GM23338 (cell line): ENCODE measurements around the gene ARL8B. TPM values are rescaled to one million over a fixed set of nuclear protein-coding genes. Genes with fewer than 3 reads are reported as not detected.

Experiments
- ATAC-seq: fragments of 200-7000 bp; cut with Tn5 transposase; 3 replicates; pipeline ENCODE4 v1.9.1; 2020
- DNase-seq: peaks from one replicate; pipeline ENCODE4 v3.0.0-alpha.2; 2015; ENCODE audit warnings: low spot score
- H2AFZ ChIP-seq: fragments of 200-600 bp; sonication (generic); 2 replicates; pipeline ENCODE4 v1.8.0; 2016; ENCODE audit warnings: antibody characterized with exemption, mild to moderate bottlenecking, moderate library complexity
- H3F3A ChIP-seq: fragments of 200-600 bp; sonication (generic); replicated peaks from 2 replicates; pipeline ENCODE4 v1.8.0; 2017; ENCODE audit warnings: antibody characterized with exemption, mixed run types, low read depth
- H3K27ac ChIP-seq: fragments of 200-600 bp; sonication (generic); 2 replicates; pipeline ENCODE4 v1.6.1; 2016; ENCODE audit warnings: low read depth
- H3K27me3 ChIP-seq: fragments of 200-600 bp; sonication (generic); 2 replicates; pipeline ENCODE4 v1.8.0; 2016; ENCODE audit warnings: mild to moderate bottlenecking, mixed run types, moderate library complexity; ENCODE audit not compliant: insufficient read depth
- H3K36me3 ChIP-seq: fragments of 200-600 bp; sonication (generic); 2 replicates; pipeline ENCODE4 v1.8.0; 2016; ENCODE audit warnings: mild to moderate bottlenecking; ENCODE audit not compliant: insufficient read depth
- H3K4me1 ChIP-seq: fragments of 200-600 bp; sonication (generic); 2 replicates; pipeline ENCODE4 v1.8.0; 2016; ENCODE audit warnings: mild to moderate bottlenecking, moderate library complexity; ENCODE audit not compliant: insufficient read depth
- H3K4me2 ChIP-seq: fragments of 200-600 bp; sonication (generic); 2 replicates; pipeline ENCODE4 v1.7.1; 2017; ENCODE audit warnings: mixed run types
- H3K4me3 ChIP-seq: fragments of 200-600 bp; sonication (generic); 2 replicates; pipeline ENCODE4 v1.6.1; 2016; ENCODE audit warnings: mixed run types
- H3K79me2 ChIP-seq: fragments of 200-600 bp; sonication (generic); replicated peaks from 2 replicates; pipeline ENCODE4 v1.8.0; 2017; ENCODE audit warnings: mild to moderate bottlenecking; ENCODE audit not compliant: insufficient read depth
- H3K9me2 ChIP-seq: fragments of 200-600 bp; sonication (generic); 2 replicates; pipeline ENCODE4 v1.8.0; 2017; ENCODE audit not compliant: insufficient read depth
- H4K20me1 ChIP-seq: fragments of 200-600 bp; sonication (generic); replicated peaks from 2 replicates; pipeline ENCODE4 v1.8.0; 2017; ENCODE audit warnings: mild to moderate bottlenecking; ENCODE audit not compliant: insufficient read depth
- H3K27ac Mint-ChIP-seq: 2 replicates; pipeline ENCODE4 v1.8.0; 2020; ENCODE audit warnings: inconsistent platforms, mild to moderate bottlenecking, moderate library complexity, mixed read lengths
- H3K27me3 Mint-ChIP-seq: 3 replicates; pipeline ENCODE4 v1.8.0; 2022; ENCODE audit warnings: low read depth, mild to moderate bottlenecking, moderate library complexity, mixed read lengths, inconsistent platforms; ENCODE audit not compliant: insufficient read depth, poor library complexity
- H3K36me3 Mint-ChIP-seq: 3 replicates; pipeline ENCODE4 v1.8.0; 2021; ENCODE audit warnings: low read depth, mild to moderate bottlenecking, inconsistent platforms, moderate library complexity, mixed read lengths
- H3K4me1 Mint-ChIP-seq: 3 replicates; pipeline ENCODE4 v1.8.0; 2020; ENCODE audit warnings: mild to moderate bottlenecking, inconsistent platforms, mixed read lengths
- H3K4me3 Mint-ChIP-seq: 3 replicates; pipeline ENCODE4 v1.8.0; 2021; ENCODE audit warnings: moderate library complexity, mild to moderate bottlenecking, inconsistent platforms, mixed read lengths
- H3K9me3 Mint-ChIP-seq: 3 replicates; pipeline ENCODE4 v1.8.0; 2020; ENCODE audit warnings: moderate library complexity, mild to moderate bottlenecking, inconsistent platforms, mixed read lengths
- CREB1 ChIP-seq: fragments of 250-450 bp; sonication (Bioruptor Pico); IDR thresholded peaks from 2 replicates; pipeline ENCODE4 v1.5.0; 2020; ENCODE audit warnings: low read depth, mild to moderate bottlenecking, moderate library complexity
- EZH2phosphoT487 ChIP-seq: fragments of 200-600 bp; sonication (generic); IDR thresholded peaks from one replicate; pipeline ENCODE4 v1.8.1; 2018; ENCODE audit warnings: antibody characterized with exemption; ENCODE audit not compliant: unreplicated experiment
- POLR2AphosphoS5 ChIP-seq: IDR thresholded peaks from 2 replicates; pipeline ENCODE4 v1.6.1; 2016; ENCODE audit warnings: antibody characterized with exemption, low read depth
- STAT1 ChIP-seq: IDR thresholded peaks from one replicate; pipeline ENCODE4 v1.6.1; 2016; ENCODE audit warnings: antibody characterized with exemption; ENCODE audit not compliant: unreplicated experiment
- ZNF114 ChIP-seq: fragments of 250-450 bp; sonication (Bioruptor Pico); IDR thresholded peaks from 2 replicates; pipeline ENCODE4 v1.5.0; 2020; ENCODE audit warnings: mild to moderate bottlenecking, moderate library complexity
- ZNF331 ChIP-seq: fragments of 250-450 bp; sonication (Bioruptor Pico); IDR thresholded peaks from 2 replicates; pipeline ENCODE4 v1.5.0; 2020; ENCODE audit warnings: low read depth, mild to moderate bottlenecking, moderate library complexity
- polyA plus RNA-seq: library from polyadenylated mRNA; unstranded; fragments of >200 nt; fragmentation: Nextera tagmentation; extraction: Ambion mirVana; gene quantifications from 2 replicates; pipeline ENCODE4 v1.2.1, GENCODE V29; 2016
- total RNA-seq: library from RNA; depleted of rRNA; stranded (reverse); fragments of >200 nt; shearing (Covaris generic); gene quantifications from 2 replicates; pipeline ENCODE4 v1.2.3, GENCODE V29; 2014
- TF ChIP-seq, protein P1 (sequence below): IDR thresholded peaks from one replicate; pipeline ENCODE4 v1.6.1; 2018; ENCODE audit warnings: antibody characterized with exemption; ENCODE audit not compliant: unreplicated experiment
- TF ChIP-seq, protein P2 (sequence below), 2 experiments: fragments of 200-600 bp in 1 of 2; sonication (generic) in 1 of 2; conservative IDR thresholded peaks; 2 replicates each; pipeline versions ENCODE4 v1.5.1 to v1.6.1; 2016 to 2017; ENCODE audit warnings: antibody characterized with exemption in 2 of 2, low read depth in 2 of 2, mild to moderate bottlenecking in 2 of 2, moderate library complexity in 1 of 2
- TF ChIP-seq, protein P3 (sequence below): fragments of 250-450 bp; sonication (Bioruptor Pico); IDR thresholded peaks from 2 replicates; pipeline ENCODE4 v1.5.0; 2020; ENCODE audit warnings: mild to moderate bottlenecking, moderate library complexity

Gene ARL8B
- total and polyA plus RNA-seq, 2 experiments from 2014 or later: 25.5 to 40.8 TPM

DNA sequence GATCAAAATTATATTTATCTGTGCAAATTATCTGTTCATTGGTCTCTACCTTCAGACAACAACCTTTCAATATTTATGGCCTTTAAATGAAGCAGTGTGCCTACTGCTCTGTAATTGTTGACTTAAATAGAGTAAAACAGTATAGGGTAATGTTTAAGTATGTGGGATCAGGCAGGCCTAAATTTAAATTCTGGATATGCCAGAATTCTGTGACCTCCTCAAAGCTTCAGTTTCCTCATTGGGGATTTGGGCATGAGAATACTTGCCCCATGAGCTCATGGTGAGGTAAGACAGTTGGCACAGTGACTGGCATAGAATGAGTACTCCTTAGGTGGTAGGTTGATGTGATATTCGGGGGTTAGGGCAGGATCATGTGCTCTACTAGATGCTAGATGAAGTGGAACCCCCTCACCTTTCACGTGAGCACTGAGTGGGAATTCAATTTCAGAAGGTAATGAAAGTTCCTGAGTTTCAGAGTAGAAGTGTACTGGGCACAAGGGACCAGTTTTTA lies 14.9 kb downstream of the ARL8B start (continued):
- TF ChIP-seq, protein P1, sequence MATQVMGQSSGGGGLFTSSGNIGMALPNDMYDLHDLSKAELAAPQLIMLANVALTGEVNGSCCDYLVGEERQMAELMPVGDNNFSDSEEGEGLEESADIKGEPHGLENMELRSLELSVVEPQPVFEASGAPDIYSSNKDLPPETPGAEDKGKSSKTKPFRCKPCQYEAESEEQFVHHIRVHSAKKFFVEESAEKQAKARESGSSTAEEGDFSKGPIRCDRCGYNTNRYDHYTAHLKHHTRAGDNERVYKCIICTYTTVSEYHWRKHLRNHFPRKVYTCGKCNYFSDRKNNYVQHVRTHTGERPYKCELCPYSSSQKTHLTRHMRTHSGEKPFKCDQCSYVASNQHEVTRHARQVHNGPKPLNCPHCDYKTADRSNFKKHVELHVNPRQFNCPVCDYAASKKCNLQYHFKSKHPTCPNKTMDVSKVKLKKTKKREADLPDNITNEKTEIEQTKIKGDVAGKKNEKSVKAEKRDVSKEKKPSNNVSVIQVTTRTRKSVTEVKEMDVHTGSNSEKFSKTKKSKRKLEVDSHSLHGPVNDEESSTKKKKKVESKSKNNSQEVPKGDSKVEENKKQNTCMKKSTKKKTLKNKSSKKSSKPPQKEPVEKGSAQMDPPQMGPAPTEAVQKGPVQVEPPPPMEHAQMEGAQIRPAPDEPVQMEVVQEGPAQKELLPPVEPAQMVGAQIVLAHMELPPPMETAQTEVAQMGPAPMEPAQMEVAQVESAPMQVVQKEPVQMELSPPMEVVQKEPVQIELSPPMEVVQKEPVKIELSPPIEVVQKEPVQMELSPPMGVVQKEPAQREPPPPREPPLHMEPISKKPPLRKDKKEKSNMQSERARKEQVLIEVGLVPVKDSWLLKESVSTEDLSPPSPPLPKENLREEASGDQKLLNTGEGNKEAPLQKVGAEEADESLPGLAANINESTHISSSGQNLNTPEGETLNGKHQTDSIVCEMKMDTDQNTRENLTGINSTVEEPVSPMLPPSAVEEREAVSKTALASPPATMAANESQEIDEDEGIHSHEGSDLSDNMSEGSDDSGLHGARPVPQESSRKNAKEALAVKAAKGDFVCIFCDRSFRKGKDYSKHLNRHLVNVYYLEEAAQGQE: no peak
- TF ChIP-seq EZH2phosphoT487 (no peak), POLR2AphosphoS5 (no peak)
- TF ChIP-seq, protein P2, sequence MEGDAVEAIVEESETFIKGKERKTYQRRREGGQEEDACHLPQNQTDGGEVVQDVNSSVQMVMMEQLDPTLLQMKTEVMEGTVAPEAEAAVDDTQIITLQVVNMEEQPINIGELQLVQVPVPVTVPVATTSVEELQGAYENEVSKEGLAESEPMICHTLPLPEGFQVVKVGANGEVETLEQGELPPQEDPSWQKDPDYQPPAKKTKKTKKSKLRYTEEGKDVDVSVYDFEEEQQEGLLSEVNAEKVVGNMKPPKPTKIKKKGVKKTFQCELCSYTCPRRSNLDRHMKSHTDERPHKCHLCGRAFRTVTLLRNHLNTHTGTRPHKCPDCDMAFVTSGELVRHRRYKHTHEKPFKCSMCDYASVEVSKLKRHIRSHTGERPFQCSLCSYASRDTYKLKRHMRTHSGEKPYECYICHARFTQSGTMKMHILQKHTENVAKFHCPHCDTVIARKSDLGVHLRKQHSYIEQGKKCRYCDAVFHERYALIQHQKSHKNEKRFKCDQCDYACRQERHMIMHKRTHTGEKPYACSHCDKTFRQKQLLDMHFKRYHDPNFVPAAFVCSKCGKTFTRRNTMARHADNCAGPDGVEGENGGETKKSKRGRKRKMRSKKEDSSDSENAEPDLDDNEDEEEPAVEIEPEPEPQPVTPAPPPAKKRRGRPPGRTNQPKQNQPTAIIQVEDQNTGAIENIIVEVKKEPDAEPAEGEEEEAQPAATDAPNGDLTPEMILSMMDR (conservative IDR thresholded peaks at IDR 0.05; ENCODE audit: low read depth in 2 of 2): no peak; a peak in 1 of 4 replicates

DNA sequence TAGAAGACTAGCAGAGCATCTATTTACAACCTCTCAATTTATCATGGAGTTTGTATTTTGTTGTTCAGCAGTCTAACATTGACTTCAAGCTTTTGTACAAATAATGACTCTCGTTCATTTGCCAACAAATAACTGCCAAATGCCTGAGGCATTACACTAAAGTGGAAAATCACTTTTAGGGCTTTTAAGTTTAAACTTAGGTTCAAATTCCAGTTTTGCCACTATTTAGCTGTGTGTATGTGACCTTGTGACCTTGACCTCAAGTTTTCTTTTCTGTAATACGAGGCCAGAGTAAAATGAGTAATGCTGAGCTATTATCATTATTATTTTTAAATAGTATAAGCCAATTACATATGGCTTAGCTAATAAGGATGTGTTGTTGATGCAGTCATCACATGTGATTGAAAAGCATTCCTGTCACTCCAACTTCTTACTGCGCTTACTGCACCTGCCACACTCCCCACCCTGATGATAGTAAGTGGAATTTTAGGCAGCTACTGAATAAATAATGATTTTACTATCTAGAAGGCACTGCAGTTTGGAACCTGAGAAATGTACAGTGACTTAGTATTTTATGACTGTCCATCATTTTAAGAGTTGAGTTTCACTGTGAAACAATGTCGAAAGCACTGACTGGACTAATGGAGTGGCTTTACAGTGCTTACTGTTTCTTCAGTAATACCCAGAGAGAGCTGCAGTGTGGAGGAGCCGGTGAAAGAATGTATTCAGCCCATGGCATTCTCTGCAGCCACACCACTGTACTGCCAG lies 16.3 kb downstream of the ARL8B start:
- Mint-ChIP-seq H3K27me3 (no peaks in the 10 kb centered on the region), H3K4me1 (peaks cover 30% of the 10 kb centered on the region), H3K27ac (no peak overlapping the region), H3K36me3 (peaks cover 25% of the 10 kb centered on the region), H3K9me3 (peaks cover 15% of the 10 kb centered on the region), H3K4me3 (no peak overlapping the region)
- ATAC-seq: no peak
- H3K4me3 ChIP-seq: no peak overlapping the region
- peaks cover 23% of the 10 kb centered on the region for H3K4me1 ChIP-seq
- H3K9me2 ChIP-seq: no peaks in the 10 kb centered on the region
- H4K20me1 ChIP-seq: 0 out of 2 replicates have a peak, but pooled peaks cover 11% of the 10 kb centered on the region
- H3K79me2 ChIP-seq: peaks cover 100% of the 10 kb centered on the region
- H3F3A ChIP-seq: no peaks in the 10 kb centered on the region
- no peak for DNase-seq
- TF ChIP-seq, protein P3, sequence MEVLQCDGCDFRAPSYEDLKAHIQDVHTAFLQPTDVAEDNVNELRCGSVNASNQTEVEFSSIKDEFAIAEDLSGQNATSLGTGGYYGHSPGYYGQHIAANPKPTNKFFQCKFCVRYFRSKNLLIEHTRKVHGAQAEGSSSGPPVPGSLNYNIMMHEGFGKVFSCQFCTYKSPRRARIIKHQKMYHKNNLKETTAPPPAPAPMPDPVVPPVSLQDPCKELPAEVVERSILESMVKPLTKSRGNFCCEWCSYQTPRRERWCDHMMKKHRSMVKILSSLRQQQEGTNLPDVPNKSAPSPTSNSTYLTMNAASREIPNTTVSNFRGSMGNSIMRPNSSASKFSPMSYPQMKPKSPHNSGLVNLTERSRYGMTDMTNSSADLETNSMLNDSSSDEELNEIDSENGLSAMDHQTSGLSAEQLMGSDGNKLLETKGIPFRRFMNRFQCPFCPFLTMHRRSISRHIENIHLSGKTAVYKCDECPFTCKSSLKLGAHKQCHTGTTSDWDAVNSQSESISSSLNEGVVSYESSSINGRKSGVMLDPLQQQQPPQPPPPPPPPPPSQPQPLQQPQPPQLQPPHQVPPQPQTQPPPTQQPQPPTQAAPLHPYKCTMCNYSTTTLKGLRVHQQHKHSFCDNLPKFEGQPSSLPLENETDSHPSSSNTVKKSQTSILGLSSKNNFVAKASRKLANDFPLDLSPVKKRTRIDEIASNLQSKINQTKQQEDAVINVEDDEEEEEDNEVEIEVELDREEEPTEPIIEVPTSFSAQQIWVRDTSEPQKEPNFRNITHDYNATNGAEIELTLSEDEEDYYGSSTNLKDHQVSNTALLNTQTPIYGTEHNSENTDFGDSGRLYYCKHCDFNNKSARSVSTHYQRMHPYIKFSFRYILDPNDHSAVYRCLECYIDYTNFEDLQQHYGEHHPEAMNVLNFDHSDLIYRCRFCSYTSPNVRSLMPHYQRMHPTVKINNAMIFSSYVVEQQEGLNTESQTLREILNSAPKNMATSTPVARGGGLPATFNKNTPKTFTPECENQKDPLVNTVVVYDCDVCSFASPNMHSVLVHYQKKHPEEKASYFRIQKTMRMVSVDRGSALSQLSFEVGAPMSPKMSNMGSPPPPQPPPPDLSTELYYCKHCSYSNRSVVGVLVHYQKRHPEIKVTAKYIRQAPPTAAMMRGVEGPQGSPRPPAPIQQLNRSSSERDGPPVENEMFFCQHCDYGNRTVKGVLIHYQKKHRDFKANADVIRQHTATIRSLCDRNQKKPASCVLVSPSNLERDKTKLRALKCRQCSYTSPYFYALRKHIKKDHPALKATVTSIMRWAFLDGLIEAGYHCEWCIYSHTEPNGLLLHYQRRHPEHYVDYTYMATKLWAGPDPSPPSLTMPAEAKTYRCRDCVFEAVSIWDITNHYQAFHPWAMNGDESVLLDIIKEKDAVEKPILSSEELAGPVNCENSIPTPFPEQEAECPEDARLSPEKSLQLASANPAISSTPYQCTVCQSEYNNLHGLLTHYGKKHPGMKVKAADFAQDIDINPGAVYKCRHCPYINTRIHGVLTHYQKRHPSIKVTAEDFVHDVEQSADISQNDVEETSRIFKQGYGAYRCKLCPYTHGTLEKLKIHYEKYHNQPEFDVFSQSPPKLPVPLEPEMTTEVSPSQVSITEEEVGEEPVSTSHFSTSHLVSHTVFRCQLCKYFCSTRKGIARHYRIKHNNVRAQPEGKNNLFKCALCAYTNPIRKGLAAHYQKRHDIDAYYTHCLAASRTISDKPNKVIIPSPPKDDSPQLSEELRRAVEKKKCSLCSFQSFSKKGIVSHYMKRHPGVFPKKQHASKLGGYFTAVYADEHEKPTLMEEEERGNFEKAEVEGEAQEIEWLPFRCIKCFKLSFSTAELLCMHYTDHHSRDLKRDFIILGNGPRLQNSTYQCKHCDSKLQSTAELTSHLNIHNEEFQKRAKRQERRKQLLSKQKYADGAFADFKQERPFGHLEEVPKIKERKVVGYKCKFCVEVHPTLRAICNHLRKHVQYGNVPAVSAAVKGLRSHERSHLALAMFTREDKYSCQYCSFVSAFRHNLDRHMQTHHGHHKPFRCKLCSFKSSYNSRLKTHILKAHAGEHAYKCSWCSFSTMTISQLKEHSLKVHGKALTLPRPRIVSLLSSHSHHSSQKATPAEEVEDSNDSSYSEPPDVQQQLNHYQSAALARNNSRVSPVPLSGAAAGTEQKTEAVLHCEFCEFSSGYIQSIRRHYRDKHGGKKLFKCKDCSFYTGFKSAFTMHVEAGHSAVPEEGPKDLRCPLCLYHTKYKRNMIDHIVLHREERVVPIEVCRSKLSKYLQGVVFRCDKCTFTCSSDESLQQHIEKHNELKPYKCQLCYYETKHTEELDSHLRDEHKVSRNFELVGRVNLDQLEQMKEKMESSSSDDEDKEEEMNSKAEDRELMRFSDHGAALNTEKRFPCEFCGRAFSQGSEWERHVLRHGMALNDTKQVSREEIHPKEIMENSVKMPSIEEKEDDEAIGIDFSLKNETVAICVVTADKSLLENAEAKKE (CRISPR knock-in tag): no peak
- TF ChIP-seq ZNF114 (no peak), CREB1 (CRISPR knock-in tag) (no peak), STAT1 (no peak), POLR2AphosphoS5 (no peak), ZNF331 (no peak)
- no peak overlapping the region for H2AFZ ChIP-seq
- no peak overlapping the region for H3K4me2 ChIP-seq
- H3K27me3 ChIP-seq: no peaks in the 10 kb centered on the region
- H3K27ac ChIP-seq: no peak overlapping the region
- no peaks in the 10 kb centered on the region for H3K36me3 ChIP-seq
